Measurements from ENCODE around the gene ALDH4A1.

- peak; percentile 79 for TF ChIP-seq CTCF (IDR thresholded peaks at IDR 0.05; ENCODE audit: low read depth, low read length)
- TF ChIP-seq EZH2phosphoT487 (IDR thresholded peaks at IDR 0.05; ENCODE audit: low read depth): no peak
Observed at GRCh38 chr1:18907021-18907916, 4.9 kb upstream of the ALDH4A1 start.
